ENCODE results near the gene DES. TPM values are rescaled to one million over a fixed set of nuclear protein-coding genes. Genes with fewer than 3 reads are reported as not detected.
A peak's percentile ranks its signal among the peaks of the same experiment; 100 is the strongest.

The DES gene
- total RNA-seq, 1 donor from 2014 or later = 12,920 TPM

DNA sequence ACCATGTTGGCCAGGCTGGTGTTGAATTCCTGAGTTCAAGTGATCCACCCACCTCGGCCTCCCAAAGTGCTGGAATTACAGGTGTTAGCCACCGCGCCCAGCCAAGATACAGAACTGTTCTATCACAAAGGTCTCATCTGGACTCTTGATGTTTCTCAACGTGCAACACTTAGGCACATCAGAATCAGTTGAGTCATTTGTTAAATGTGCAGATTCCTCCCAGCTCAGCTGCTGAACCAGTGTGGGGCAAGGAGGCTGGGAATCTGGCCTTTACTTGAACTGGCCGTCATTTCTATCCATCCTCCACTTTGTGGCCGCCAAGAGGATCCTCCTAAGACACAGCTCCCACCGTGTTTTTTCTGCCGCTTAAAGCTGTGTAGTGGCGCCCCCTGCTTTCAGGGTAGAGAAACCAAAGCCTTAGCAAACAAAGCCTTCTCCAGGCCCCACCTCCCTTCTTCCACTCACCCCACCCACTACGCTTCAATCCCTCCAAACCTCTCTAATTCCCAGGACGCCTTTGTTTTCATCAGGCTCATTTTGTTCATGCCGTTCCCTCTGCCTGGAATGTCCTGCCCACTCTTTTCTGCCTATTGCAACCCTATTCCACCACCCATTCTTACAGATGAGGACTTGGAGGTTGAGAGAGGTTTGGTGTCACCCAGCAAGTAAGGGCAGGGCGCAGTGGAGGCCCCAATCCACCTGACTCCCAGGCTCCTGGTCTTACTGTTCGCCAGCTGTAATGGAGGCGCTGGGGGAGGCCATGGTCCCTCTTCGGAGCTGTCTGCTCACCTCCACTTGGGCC lies 15.7 kb downstream of the DES start:
- intact Hi-C loops (cut with DNase I) = no loop called here
- DNase-seq (peak; percentile 47), ATAC-seq (ENCODE audit: poor library complexity) (peak; percentile 42)

GRCh38 chr2:219434468-219434717 lies 16.2 kb downstream of the DES start:
- ATAC-seq (ENCODE audit: poor library complexity) (no peak), DNase-seq (no peak)
- intact Hi-C loops (cut with DNase I) = no loop called here

GRCh38 chr2:219434718-219435525 lies 16.7 kb downstream of the DES start, which contains the start of gene SPEG:
Gene SPEG (plus strand): TSS chr2:219434843. CDS start chr2:219434978, 135 bp downstream.
- DNase-seq (peak; percentile 50), ATAC-seq (ENCODE audit: poor library complexity) (peak; percentile 44)
- intact Hi-C loops (cut with DNase I) = no loop called here

GRCh38 chr2:219435701-219436100 lies 17.5 kb downstream of the DES start:
- ATAC-seq (ENCODE audit: poor library complexity) = no peak
- intact Hi-C loops (cut with DNase I) = no loop called here
- peak; percentile 23 for DNase-seq

DNA sequence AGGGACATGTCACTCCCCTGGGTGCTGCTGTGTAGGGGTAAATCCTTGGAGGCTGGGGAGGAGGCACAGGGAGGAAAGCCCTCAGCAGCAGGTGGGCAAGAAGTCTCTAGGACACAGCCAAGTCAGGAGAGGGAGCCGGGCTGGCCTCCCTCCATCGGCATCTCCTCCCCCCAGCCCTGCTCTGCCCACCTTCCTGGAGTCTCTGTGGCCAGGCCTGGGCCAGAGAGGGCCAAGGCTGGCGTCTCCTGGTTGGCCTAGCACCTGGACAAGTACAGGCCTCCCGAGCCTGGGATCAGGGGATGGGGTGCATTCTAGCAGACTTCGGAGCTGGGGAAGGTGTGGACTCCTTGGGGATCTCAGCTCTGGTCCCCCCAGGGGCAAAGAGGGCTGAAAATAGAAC lies 18.3 kb downstream of the DES start:
- ATAC-seq (ENCODE audit: poor library complexity) (no peak), DNase-seq (no peak)
- intact Hi-C loops (cut with DNase I) = no loop called here

DNA sequence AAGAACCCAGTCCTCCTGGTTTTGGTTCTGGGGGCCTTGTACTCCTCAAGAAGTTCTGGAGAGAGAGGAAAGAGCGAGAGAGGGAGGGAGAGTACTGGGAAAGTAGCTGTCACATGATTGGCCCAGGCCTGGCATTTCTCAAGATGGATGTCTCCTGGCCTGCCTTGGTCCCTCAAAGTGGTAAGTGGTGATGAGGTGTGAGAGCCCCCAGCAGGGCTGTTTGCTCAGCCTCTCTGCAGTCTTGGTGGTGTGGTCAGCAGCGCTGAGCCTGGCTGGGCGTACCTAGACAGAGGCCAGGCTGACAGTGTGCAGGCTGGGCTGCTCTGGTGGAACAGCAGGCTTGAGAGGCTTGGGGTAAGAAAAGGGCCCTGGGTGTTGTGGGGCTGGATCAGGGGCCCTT lies 19.0 kb downstream of the DES start:
- intact Hi-C loops (cut with DNase I) = no loop called here

GRCh38 chr2:219437690-219438206 lies 19.6 kb downstream of the DES start:
- ATAC-seq (ENCODE audit: poor library complexity) = no peak
- DNase-seq = no peak
- intact Hi-C loops (cut with DNase I) = no loop called here

More for the DNA sequence above, 19.0 kb downstream of the DES start:
- ATAC-seq (ENCODE audit: poor library complexity) = no peak
- no peak for DNase-seq

DNA sequence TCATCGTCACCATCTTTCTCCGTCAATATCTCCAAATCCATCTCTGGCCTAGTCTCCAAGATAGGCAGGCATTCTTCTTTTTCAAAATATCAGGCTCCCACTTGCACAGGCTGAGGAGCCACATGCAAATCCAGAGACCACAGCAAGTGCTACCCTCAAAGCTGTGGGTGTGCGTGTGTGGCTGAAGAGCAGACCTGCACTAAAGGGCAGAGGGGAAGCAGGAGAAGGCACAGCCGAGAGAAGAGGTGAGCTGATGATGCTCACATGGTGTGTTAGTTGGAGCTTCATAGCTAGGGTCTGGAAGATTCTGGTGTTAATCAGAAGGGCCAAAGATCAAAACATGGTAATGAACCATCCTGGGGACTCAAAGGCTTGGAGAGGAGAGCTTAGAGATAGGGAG lies 20.3 kb downstream of the DES start:
- ATAC-seq (ENCODE audit: poor library complexity) (no peak), DNase-seq (no peak)
- intact Hi-C loops (cut with DNase I) = no loop called here

GRCh38 chr2:219439506-219439905 lies 21.3 kb downstream of the DES start:
- no peak for DNase-seq
- ATAC-seq (ENCODE audit: poor library complexity) = no peak
- intact Hi-C loops (cut with DNase I) = no loop called here

DNA sequence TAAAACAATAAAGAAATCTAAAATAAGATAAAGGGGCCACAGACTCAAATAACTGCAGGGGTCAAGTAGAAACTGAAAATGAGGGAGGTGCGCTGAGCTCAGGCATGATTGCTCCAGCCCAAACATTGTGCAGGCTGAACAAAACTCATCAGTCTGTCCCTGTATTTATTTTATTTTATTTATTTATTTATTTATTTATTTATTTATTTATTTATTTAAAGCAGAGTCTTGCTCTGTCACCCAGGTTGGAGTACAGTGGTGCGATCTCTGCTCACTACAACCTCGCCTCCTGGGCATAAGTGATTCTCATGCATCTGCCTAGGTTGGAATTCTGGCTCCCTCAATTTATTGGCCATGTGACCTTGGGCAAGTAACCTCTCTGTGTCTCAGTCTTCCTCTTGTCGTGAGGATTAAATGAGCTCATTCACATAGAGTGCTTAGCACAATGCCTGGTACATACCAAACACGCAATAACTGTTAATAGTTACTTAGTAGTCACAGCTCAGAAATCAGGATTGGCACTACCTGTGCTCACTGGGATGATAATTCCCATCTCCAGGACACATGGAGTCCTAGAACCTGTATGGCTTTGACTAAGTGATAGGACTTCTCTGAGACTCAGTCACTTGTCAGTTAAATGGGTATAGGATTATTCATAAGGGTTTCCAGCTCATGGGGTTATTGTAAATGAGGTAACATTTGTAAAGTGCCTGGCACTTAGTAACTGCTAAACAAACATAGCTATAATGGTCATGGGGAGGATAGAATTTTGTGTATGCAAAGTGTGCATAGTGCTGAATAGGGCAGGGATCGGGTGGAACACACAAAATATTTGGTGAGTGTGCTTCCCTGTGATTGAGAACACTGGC lies 22.4 kb downstream of the DES start:
- no peak for ATAC-seq (ENCODE audit: poor library complexity)

GRCh38 chr2:219441451-219442255 lies 23.5 kb downstream of the DES start:
- intact Hi-C loops (cut with DNase I) = no loop called here
- DNase-seq (peak; percentile 63), ATAC-seq (ENCODE audit: poor library complexity) (peak; percentile 57)

More for the DNA sequence above, 22.4 kb downstream of the DES start:
- intact Hi-C loops (cut with DNase I) = no loop called here
- DNase-seq = no peak

- ATAC-seq (ENCODE audit: poor library complexity) = no peak
- intact Hi-C loops (cut with DNase I) = no loop called here
- peak; percentile 35 for DNase-seq
Measured at GRCh38 chr2:219442256-219443015, 24.3 kb downstream of the DES start.

DNA sequence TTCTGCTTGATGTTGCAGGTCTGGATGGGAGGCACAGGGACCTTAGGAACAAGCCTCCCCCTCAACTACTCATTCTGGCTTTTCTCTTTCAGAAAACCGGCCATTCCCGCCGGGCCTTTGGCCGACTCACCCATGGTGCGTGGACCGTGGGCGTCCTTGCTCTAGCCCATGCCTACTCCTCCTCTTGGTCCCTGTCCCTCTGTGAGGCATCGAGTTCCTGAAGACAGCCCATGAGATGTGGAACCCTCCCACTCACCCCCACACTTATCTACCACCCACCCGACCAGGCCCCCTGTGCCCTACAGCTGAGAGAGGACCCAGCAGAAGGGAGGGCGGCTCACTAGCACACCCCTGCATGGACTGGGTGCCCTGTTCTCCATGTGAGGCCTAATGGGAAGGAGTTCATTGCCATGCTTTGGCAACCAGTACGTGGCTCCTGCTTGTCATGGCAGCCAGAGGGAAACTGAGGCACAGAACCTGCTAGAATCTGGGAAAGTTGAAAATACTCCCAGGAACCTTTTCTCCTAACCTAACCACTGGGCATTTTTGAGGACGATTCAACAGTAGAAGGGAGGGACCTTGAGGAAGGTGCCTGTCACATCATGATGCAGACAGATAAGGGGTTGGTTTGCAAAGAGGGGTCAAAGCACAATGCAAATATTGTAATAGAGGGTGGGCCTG lies 25.0 kb downstream of the DES start:
- ATAC-seq (ENCODE audit: poor library complexity) (no peak), DNase-seq (peak; percentile 29)
- intact Hi-C loops (cut with DNase I) = no loop called here

DNA sequence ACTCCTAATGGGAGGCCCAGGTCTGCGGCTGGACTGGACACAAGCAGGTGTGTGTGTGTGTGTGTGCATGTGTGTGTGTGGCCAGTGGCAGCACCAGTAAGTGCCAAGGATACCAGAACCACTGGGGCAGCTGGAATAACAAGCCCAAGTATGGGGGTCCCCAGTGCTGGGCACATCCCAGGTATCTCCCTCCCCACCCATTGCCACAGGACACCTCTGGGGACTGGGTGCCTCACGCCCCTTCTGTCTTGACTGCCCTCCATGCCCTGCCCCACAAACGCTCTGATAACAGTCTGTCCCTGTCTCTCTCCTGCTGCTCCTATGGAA lies 25.5 kb downstream of the DES start:
- ATAC-seq (ENCODE audit: poor library complexity) (no peak), DNase-seq (peak; percentile 20)
- intact Hi-C loops (cut with DNase I) = no loop called here

GRCh38 chr2:219444566-219445091 lies 26.5 kb downstream of the DES start:
- DNase-seq (peak; percentile 38), ATAC-seq (ENCODE audit: poor library complexity) (no peak)
- intact Hi-C loops (cut with DNase I) = no loop called here

DNA sequence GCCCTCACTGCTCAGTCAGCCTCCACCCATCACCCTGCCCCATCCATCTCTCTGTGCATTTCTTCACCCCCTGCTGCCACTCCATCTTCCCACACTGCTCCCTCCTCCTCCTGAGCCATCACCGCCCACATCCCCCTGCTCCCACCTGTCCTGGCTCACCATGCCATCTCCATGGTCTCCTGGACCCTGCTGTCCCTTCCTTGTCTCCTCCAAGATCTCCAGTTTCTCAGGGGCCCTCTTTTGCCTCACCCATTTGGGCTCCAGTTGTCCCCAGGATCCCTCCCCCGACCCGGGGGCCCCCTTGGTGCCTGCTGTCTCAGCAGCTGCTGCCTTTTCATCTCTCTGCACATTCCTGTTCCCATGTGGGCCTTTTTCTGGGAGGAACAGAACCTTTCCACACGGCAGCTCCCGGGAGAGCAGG lies 27.1 kb downstream of the DES start:
- DNase-seq (peak; percentile 10), ATAC-seq (ENCODE audit: poor library complexity) (no peak)
- intact Hi-C loops (cut with DNase I) = no loop called here

DNA sequence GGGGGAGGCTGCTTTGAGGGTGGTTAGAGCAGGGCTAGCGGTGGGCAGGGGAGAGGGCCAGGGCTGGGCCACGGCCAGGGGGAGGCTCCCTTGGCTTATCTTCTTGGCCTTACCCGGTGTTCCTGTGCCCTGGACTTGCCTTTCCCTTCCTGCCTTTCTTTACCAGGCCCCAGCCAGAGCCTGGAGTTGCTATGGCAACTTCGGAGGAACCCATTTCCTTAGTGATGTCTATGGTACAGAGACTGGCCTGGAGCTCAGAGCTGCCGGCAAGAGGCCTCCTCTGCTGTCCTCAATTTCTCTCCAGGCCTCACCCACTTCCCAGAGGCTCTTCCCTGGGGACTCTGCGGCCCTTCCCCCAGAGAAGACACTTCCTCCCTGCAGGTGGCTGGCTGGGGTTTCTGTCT lies 27.9 kb downstream of the DES start:
- DNase-seq (peak; percentile 51), ATAC-seq (ENCODE audit: poor library complexity) (peak; percentile 67)
- intact Hi-C loops (cut with DNase I) = no loop called here
